GM11168 (cell line): ENCODE results near the gene FAM161A.

Experiments used
- in situ Hi-C: fragments of 300-500 bp; cut with MboI; formaldehyde crosslinking; loops from one replicate; pipeline ENCODE4 v1.12.0; 2022; ENCODE audit warnings: low sequenced_read_pairs; ENCODE audit not compliant: unreplicated experiment

The FAM161A gene

GRCh38 chr2:61789807-61790602, 63.9 kb downstream of the FAM161A start:
- in situ Hi-C loops = no loop called here

GRCh38 chr2:61787941-61788563, 65.8 kb downstream of the FAM161A start:
- in situ Hi-C loops = no loop called here

GRCh38 chr2:61786876-61787275, 67.0 kb downstream of the FAM161A start:
- in situ Hi-C loops = no loop called here

GRCh38 chr2:61785583-61785982, 68.3 kb downstream of the FAM161A start:
- in situ Hi-C loops = no loop called here

GRCh38 chr2:61784643-61785042, 69.2 kb downstream of the FAM161A start:
- in situ Hi-C loops = no loop called here

GRCh38 chr2:61775956-61776570, 77.8 kb downstream of the FAM161A start:
- in situ Hi-C loops = no loop called here
